IMR-90 (cell line): ENCODE data around the gene FUT7. TPM values are rescaled to one million over a fixed set of nuclear protein-coding genes. Genes with fewer than 3 reads are reported as not detected.

ENCODE experiments used
- ATAC-seq: fragments of 200-7000 bp; cut with Tn5 transposase; 2 replicates; pipeline ENCODE4 v1.9.1; 2020; ENCODE audit warnings: low read depth, mild to moderate bottlenecking, moderate library complexity
- BruUV-seq: library from RNA; stranded (reverse); fragments of 400-500 nt; replicated peaks from 2 replicates; lab custom pipeline; 2021; lab: Mats Ljungman, UMichigan
- CTCF ChIA-PET: fragments of 300-600 bp; formaldehyde crosslinking; extraction: SDS; loops from one replicate; lab custom pipeline; 2021; ENCODE audit warnings: antibody characterized with exemption; lab: Yijun Ruan, JAX
- POLR2A ChIA-PET: fragments of 300-600 bp; sonication (Branson Sonifier 250); formaldehyde crosslinking; loops from one replicate; lab custom pipeline; 2022; ENCODE audit warnings: antibody characterized with exemption; ENCODE audit not compliant: unreplicated experiment; lab: Charles Lee
- DNase-seq: peaks from one replicate; pipeline ENCODE4 v3.0.0; 2013
- H2AFZ ChIP-seq: replicated peaks from 2 replicates; pipeline ENCODE3; 2013; ENCODE audit warnings: low read length, mild to moderate bottlenecking; ENCODE audit not compliant: poor library complexity
- H2AK5ac ChIP-seq: 2 replicates; pipeline ENCODE4 v1.6.1; 2013; ENCODE audit warnings: low read depth, low read length, inconsistent platforms
- H2AK9ac ChIP-seq: replicated peaks from 2 replicates; pipeline ENCODE3; 2013; ENCODE audit warnings: mild to moderate bottlenecking, low read depth, low read length, moderate library complexity; ENCODE audit not compliant: poor library complexity
- H2BK120ac ChIP-seq: 2 replicates; pipeline ENCODE4 v1.6.1; 2013; ENCODE audit warnings: low read depth, low read length, inconsistent platforms
- H2BK15ac ChIP-seq: 3 replicates; pipeline ENCODE4 v1.6.1; 2013; ENCODE audit warnings: low read depth, low read length, inconsistent platforms
- H2BK20ac ChIP-seq: 2 replicates; pipeline ENCODE4 v1.6.1; 2013; ENCODE audit warnings: low read depth, mild to moderate bottlenecking, inconsistent platforms, low read length, moderate library complexity
- H2BK5ac ChIP-seq: 2 replicates; pipeline ENCODE4 v1.6.1; 2013; ENCODE audit warnings: mild to moderate bottlenecking, low read depth, low read length, inconsistent platforms; ENCODE audit not compliant: poor library complexity, severe bottlenecking
- H3K14ac ChIP-seq: replicated peaks from 2 replicates; pipeline ENCODE4 v1.6.1; 2013; ENCODE audit warnings: low read depth, low read length, inconsistent platforms
- H3K18ac ChIP-seq: 2 replicates; pipeline ENCODE4 v1.6.1; 2013; ENCODE audit warnings: low read depth, low read length, control low read depth
- H3K23ac ChIP-seq: 2 replicates; pipeline ENCODE4 v1.6.1; 2013; ENCODE audit warnings: low read depth, low read length, inconsistent platforms
- H3K27ac ChIP-seq: 2 replicates; pipeline ENCODE4 v1.5.1; 2013; ENCODE audit warnings: mild to moderate bottlenecking, control low read depth, low read length; ENCODE audit not compliant: insufficient read depth
- H3K27me3 ChIP-seq: 2 replicates; pipeline ENCODE4 v1.6.1; 2013; ENCODE audit warnings: low read length; ENCODE audit not compliant: control insufficient read depth, insufficient read depth
- H3K36me3 ChIP-seq: 2 replicates; pipeline ENCODE4 v1.6.1; 2013; ENCODE audit warnings: low read length, mixed read lengths; ENCODE audit not compliant: control insufficient read depth, insufficient read depth
- H3K4ac ChIP-seq: 2 replicates; pipeline ENCODE4 v1.6.1; 2013; ENCODE audit warnings: low read depth, low read length, inconsistent platforms
- H3K4me1 ChIP-seq: 2 replicates; pipeline ENCODE4 v1.6.1; 2013; ENCODE audit warnings: low read length, mixed read lengths; ENCODE audit not compliant: control insufficient read depth, insufficient read depth
- H3K4me2 ChIP-seq: 2 replicates; pipeline ENCODE4 v1.6.1; 2013; ENCODE audit warnings: low read depth, mild to moderate bottlenecking, control low read depth, low read length, moderate library complexity
- H3K4me3 ChIP-seq: 2 replicates; pipeline ENCODE4 v1.5.1; 2013; ENCODE audit warnings: low read depth, mild to moderate bottlenecking, control low read depth, low read length, moderate library complexity; ENCODE audit not compliant: insufficient read depth
- H3K56ac ChIP-seq: 2 replicates; pipeline ENCODE4 v1.6.1; 2013; ENCODE audit warnings: low read length, inconsistent platforms; ENCODE audit not compliant: insufficient read depth; ENCODE audit errors: extremely low read depth
- H3K79me1 ChIP-seq, 2 experiments: 2 replicates each; pipeline ENCODE4 v1.6.1; 2013; ENCODE audit warnings: low read length in 2 of 2, inconsistent platforms in 1 of 2, low read depth in 1 of 2
- H3K9ac ChIP-seq: 2 replicates; pipeline ENCODE4 v1.6.1; 2013; ENCODE audit warnings: low read depth, low read length, control low read depth
- H3K9me1 ChIP-seq: 2 replicates; pipeline ENCODE4 v1.6.1; 2013; ENCODE audit warnings: low read length, inconsistent platforms; ENCODE audit not compliant: insufficient read depth
- H3K9me3 ChIP-seq: 2 replicates; pipeline ENCODE4 v1.6.1; 2013; ENCODE audit warnings: low read length; ENCODE audit not compliant: control insufficient read depth, insufficient read depth
- H4K20me1 ChIP-seq: 2 replicates; pipeline ENCODE4 v1.6.1; 2013; ENCODE audit warnings: low read length, inconsistent platforms; ENCODE audit not compliant: insufficient read depth
- H4K5ac ChIP-seq: 2 replicates; pipeline ENCODE4 v1.6.1; 2013; ENCODE audit warnings: mild to moderate bottlenecking, low read depth, low read length, control low read depth
- H4K8ac ChIP-seq, 2 experiments: 2 replicates each; pipeline ENCODE4 v1.6.1; 2013; ENCODE audit warnings: low read depth in 2 of 2, low read length in 2 of 2, control low read depth in 1 of 2, inconsistent platforms in 1 of 2
- H4K91ac ChIP-seq: 2 replicates; pipeline ENCODE4 v1.6.1; 2013; ENCODE audit warnings: low read depth, low read length, inconsistent platforms; ENCODE audit not compliant: insufficient read depth
- BHLHE40 ChIP-seq: fragments of 150-350 bp; IDR thresholded peaks from 2 replicates; pipeline ENCODE4 v1.6.1; 2016; ENCODE audit warnings: mild to moderate bottlenecking, low read depth, low read length
- CEBPB ChIP-seq: IDR thresholded peaks from 2 replicates; pipeline ENCODE4 v1.6.1; 2012; ENCODE audit warnings: low read depth, low read length, improper control_type of control experiment
- CHD1 ChIP-seq: IDR thresholded peaks from 2 replicates; pipeline ENCODE4 v1.6.1; 2012; ENCODE audit warnings: low read depth, low read length, improper control_type of control experiment
- FOS ChIP-seq: fragments of 150-350 bp; IDR thresholded peaks from 2 replicates; pipeline ENCODE4 v1.6.1; 2016; ENCODE audit warnings: low read depth, low read length
- MAFK ChIP-seq: IDR thresholded peaks from 2 replicates; pipeline ENCODE4 v1.6.1; 2012; ENCODE audit warnings: low read depth, low read length, improper control_type of control experiment
- MAZ ChIP-seq: IDR thresholded peaks from 2 replicates; pipeline ENCODE4 v1.6.1; 2012; ENCODE audit warnings: low read depth, mild to moderate bottlenecking, low read length, improper control_type of control experiment, moderate library complexity, borderline replicate concordance
- MXI1 ChIP-seq: IDR thresholded peaks from 2 replicates; pipeline ENCODE4 v1.6.1; 2012; ENCODE audit warnings: low read depth, mild to moderate bottlenecking, low read length, moderate library complexity, borderline replicate concordance
- NFE2L2 ChIP-seq: fragments of 150-350 bp; IDR thresholded peaks from 2 replicates; pipeline ENCODE4 v1.6.1; 2016; ENCODE audit warnings: low read depth, mild to moderate bottlenecking, low read length
- POLR2A ChIP-seq: IDR thresholded peaks from 2 replicates; pipeline ENCODE4 v1.6.1; 2012; ENCODE audit warnings: mild to moderate bottlenecking, low read depth, low read length
- RAD21 ChIP-seq: IDR thresholded peaks from 2 replicates; pipeline ENCODE4 v1.6.1; 2012; ENCODE audit warnings: low read length, improper control_type of control experiment
- RCOR1 ChIP-seq: IDR thresholded peaks from 2 replicates; pipeline ENCODE4 v1.6.1; 2012; ENCODE audit warnings: mild to moderate bottlenecking, low read length, improper control_type of control experiment; ENCODE audit not compliant: insufficient replicate concordance
- RFX5 ChIP-seq: IDR thresholded peaks from 2 replicates; pipeline ENCODE4 v1.8.0; 2012; ENCODE audit warnings: low read depth, mild to moderate bottlenecking, low read length, moderate library complexity
- SMC3 ChIP-seq: fragments of 150-350 bp; IDR thresholded peaks from 2 replicates; pipeline ENCODE4 v1.6.1; 2016; ENCODE audit warnings: low read depth, mild to moderate bottlenecking, antibody characterized with exemption, low read length, moderate library complexity
- WGBS, 2 experiments: methylation state at CpG; one replicate each; pipeline versions ENCODE4 v1.1.5 to v1.1.7; 2013; ENCODE audit warnings: missing lambda C conversion rate in 2 of 2; ENCODE audit not compliant: insufficient read length in 1 of 2; ENCODE audit errors: extremely low coverage in 2 of 2; 5-methylcytosine and 5-hydroxymethylcytosine counted together
- dilution Hi-C: fragments of 300-500 bp; cut with HindIII; formaldehyde crosslinking; loops from one replicate; pipeline ENCODE4 v1.14.3; 2018; ENCODE audit warnings: low sequenced_read_pairs; ENCODE audit not compliant: unreplicated experiment
- in situ Hi-C: fragments of 300-500 bp; cut with MboI; formaldehyde crosslinking; loops from 3 replicates; pipeline ENCODE4 v1.14.3; 2019; ENCODE audit warnings: low sequenced_read_pairs, inconsistent platforms, mixed read lengths
- intact Hi-C: fragments of 100-400 bp; cut with micrococcal nuclease; formaldehyde crosslinking; loops from 2 replicates; pipeline ENCODE4 v1.10.0; 2022
- polyA plus RNA-seq, 3 experiments: library from polyadenylated mRNA; depleted of rRNA; stranded (reverse); fragments of >200 nt; gene quantifications; 2 replicates each; pipeline ENCODE4 v1.2.3, GENCODE V29; 2012; ENCODE audit warnings: low replicate concordance in 1 of 3
- total RNA-seq: library from RNA; depleted of rRNA; stranded (reverse); fragments of >200 nt; gene quantifications from 2 replicates; pipeline ENCODE4 v1.2.3, GENCODE V29; 2012
- TF ChIP-seq, protein P1 (sequence below): conservative IDR thresholded peaks from 2 replicates; pipeline ENCODE4 v1.5.1; 2012; ENCODE audit warnings: mild to moderate bottlenecking, low read depth, low read length, improper control_type of control experiment
- TF ChIP-seq, protein P2 (sequence below): fragments of 150-350 bp; IDR thresholded peaks from 2 replicates; pipeline ENCODE4 v1.6.1; 2017; ENCODE audit warnings: mild to moderate bottlenecking, antibody characterized with exemption, low read length, low read depth
- TF ChIP-seq, protein P3 (sequence below): fragments of 150-350 bp; IDR thresholded peaks from 2 replicates; pipeline ENCODE4 v1.6.1; 2016; ENCODE audit warnings: low read depth, mild to moderate bottlenecking, low read length, moderate library complexity, borderline replicate concordance

Gene FUT7
- total and polyA plus RNA-seq, 2 of the 4 experiments (the other 2 are of a cell fraction) = not detected

DNA sequence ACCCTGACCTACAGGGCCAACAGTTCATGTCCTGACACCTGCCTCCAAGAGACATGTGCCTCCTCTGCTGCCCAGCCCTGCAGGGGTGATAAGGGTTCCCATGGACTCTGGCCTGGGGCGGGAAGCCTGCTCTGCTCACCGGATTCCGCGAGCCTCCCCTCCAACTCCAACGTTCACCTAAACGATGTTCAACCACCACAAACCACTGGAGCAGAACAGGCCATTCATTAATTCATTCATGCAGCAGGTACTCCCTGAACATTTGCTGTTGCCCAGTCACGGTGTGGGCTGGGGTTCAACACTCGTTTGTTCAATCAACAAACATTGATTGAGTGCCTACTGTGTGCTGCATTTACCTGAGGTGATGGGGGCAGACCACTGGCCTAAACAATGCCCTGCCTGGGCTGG lies 42.1 kb upstream of the FUT7 start:
- Histone ChIP-seq H2BK120ac (no peak overlapping the region), H2BK15ac (no peak overlapping the region), H4K8ac (no peak overlapping the region), H4K5ac (no peak overlapping the region), H3K9me3 (no peaks in the 10 kb centered on the region), H3K36me3 (peaks cover 6% of the 10 kb centered on the region; the same call in 1 of the 2 replicates), H3K56ac (no peak overlapping the region), H2AK5ac (no peak overlapping the region), H3K18ac (no peak overlapping the region), H3K9ac (no peak overlapping the region), H4K20me1 (peaks cover 5% of the 10 kb centered on the region), H3K23ac (no peak overlapping the region), H3K14ac (no peak overlapping the region), H2BK5ac (no peak overlapping the region), H3K27me3 (no peaks in the 10 kb centered on the region; the same call in 1 of the 2 replicates), H2BK20ac (no peak overlapping the region), H3K4me3 (no peak overlapping the region), H2AK9ac (peak overlapping the region; percentile 72), H3K4ac (no peak overlapping the region), H4K91ac (no peak overlapping the region), H3K9me1 (no peaks in the 10 kb centered on the region), H3K79me1 (peaks cover 9 to 19% of the 10 kb centered on the region in 2 experiments), H2AFZ (no peak overlapping the region), H3K27ac (no peak overlapping the region), H3K4me2 (no peak overlapping the region), H3K4me1 (peaks cover 3% of the 10 kb centered on the region; the same call in 1 of the 2 replicates)
- POLR2A ChIA-PET = no interaction called here
- no TSS peak for BruUV-seq
- in situ Hi-C loops (no loop called here), intact Hi-C loops (no loop called here), dilution Hi-C loops (no loop called here)
- ATAC-seq = no peak
- TF ChIP-seq CEBPB (no peak), CHD1 (no peak), MAFK (no peak), BHLHE40 (no peak), SMC3 (no peak), RFX5 (no peak), NFE2L2 (no peak), POLR2A (no peak), MXI1 (no peak), RCOR1 (no peak), RAD21 (no peak), MAZ (no peak), FOS (no peak)
- TF ChIP-seq, protein P1, sequence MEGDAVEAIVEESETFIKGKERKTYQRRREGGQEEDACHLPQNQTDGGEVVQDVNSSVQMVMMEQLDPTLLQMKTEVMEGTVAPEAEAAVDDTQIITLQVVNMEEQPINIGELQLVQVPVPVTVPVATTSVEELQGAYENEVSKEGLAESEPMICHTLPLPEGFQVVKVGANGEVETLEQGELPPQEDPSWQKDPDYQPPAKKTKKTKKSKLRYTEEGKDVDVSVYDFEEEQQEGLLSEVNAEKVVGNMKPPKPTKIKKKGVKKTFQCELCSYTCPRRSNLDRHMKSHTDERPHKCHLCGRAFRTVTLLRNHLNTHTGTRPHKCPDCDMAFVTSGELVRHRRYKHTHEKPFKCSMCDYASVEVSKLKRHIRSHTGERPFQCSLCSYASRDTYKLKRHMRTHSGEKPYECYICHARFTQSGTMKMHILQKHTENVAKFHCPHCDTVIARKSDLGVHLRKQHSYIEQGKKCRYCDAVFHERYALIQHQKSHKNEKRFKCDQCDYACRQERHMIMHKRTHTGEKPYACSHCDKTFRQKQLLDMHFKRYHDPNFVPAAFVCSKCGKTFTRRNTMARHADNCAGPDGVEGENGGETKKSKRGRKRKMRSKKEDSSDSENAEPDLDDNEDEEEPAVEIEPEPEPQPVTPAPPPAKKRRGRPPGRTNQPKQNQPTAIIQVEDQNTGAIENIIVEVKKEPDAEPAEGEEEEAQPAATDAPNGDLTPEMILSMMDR = no peak
- TF ChIP-seq, protein P2, sequence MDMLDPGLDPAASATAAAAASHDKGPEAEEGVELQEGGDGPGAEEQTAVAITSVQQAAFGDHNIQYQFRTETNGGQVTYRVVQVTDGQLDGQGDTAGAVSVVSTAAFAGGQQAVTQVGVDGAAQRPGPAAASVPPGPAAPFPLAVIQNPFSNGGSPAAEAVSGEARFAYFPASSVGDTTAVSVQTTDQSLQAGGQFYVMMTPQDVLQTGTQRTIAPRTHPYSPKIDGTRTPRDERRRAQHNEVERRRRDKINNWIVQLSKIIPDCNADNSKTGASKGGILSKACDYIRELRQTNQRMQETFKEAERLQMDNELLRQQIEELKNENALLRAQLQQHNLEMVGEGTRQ = no peak
- TF ChIP-seq, protein P3, sequence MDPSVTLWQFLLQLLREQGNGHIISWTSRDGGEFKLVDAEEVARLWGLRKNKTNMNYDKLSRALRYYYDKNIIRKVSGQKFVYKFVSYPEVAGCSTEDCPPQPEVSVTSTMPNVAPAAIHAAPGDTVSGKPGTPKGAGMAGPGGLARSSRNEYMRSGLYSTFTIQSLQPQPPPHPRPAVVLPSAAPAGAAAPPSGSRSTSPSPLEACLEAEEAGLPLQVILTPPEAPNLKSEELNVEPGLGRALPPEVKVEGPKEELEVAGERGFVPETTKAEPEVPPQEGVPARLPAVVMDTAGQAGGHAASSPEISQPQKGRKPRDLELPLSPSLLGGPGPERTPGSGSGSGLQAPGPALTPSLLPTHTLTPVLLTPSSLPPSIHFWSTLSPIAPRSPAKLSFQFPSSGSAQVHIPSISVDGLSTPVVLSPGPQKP = no peak
- CTCF ChIA-PET = no interaction called here
- DNase-seq = no peak
- WGBS, 2 experiments = 80% methylated on average over 4 of the region's 8 CpGs; no CpG with 5 or more reads in 1 of the 2 experiments
